HepG2 (cell line): ENCODE results near the gene CLEC18A. TPM values are rescaled to one million over a fixed set of nuclear protein-coding genes. Genes with fewer than 3 reads are reported as not detected.
"Not testable (repeated sequence)": the region's sequence is repeated elsewhere in the genome, so short reads cannot be mapped to it uniquely, and the experiment has no call there.

Experiments used
- ATAC-seq: fragments of 200-7000 bp; cut with Tn5 transposase; 3 replicates; pipeline ENCODE4 v1.9.1; 2020; ENCODE audit warnings: mild to moderate bottlenecking, moderate library complexity
- BruUV-seq: library from RNA; stranded (reverse); fragments of 400-500 nt; replicated peaks from 2 replicates; lab custom pipeline; 2021; lab: Mats Ljungman, UMichigan
- CTCF ChIA-PET: fragments of 300-600 bp; formaldehyde crosslinking; extraction: SDS; loops from one replicate; lab custom pipeline; 2021; ENCODE audit warnings: low total read pairs, inconsistent platforms, low intra/inter-chr PET ratio; lab: Yijun Ruan, JAX
- POLR2A ChIA-PET: fragments of 350-600 bp; sonication (Branson Sonifier 250); formaldehyde crosslinking; loops from one replicate; lab custom pipeline; 2020; ENCODE audit warnings: antibody characterized with exemption, inconsistent platforms; lab: Yijun Ruan, JAX
- DNase-seq: peaks from one replicate; pipeline ENCODE4 v3.0.0-alpha.2; 2015; ENCODE audit warnings: low spot score
- FAIRE-seq: peaks from 3 replicates; lab custom pipeline; 2011; peaks lifted over from hg19 to GRCh38; lab: Jason Lieb, UNC
- H2AFZ ChIP-seq: one replicate; pipeline ENCODE4 v1.6.1; 2011; ENCODE audit warnings: low read length, inconsistent platforms
- H3K27ac ChIP-seq: fragments of 300-600 bp; 3 replicates; pipeline ENCODE4 v1.8.0; 2011; ENCODE audit warnings: mixed run types, mild to moderate bottlenecking, mixed read lengths, low read length, inconsistent platforms; ENCODE audit not compliant: insufficient read depth; ENCODE audit errors: extremely low read length
- H3K27me3 ChIP-seq, 2 experiments: fragments of 200-600 bp in 1 of 2; 2 replicates in 1 of 2; 3 replicates in 1 of 2; pipeline versions ENCODE4 v1.6.0 to v1.8.0; 2011; ENCODE audit warnings: low read length in 2 of 2, mild to moderate bottlenecking in 2 of 2, moderate library complexity in 2 of 2, inconsistent platforms in 1 of 2; ENCODE audit not compliant: insufficient read depth in 2 of 2, control insufficient read depth in 1 of 2
- H3K36me3 ChIP-seq, 2 experiments: fragments of 200-600 bp in 1 of 2; replicated peaks in 1 of 2; 2 replicates in 1 of 2; 3 replicates in 1 of 2; pipeline versions ENCODE4 v1.5.1 to v1.8.0; 2011; ENCODE audit warnings: low read length in 2 of 2, inconsistent platforms in 1 of 2; ENCODE audit not compliant: insufficient read depth in 2 of 2, control insufficient read depth in 1 of 2
- H3K4me1 ChIP-seq: 2 replicates; pipeline ENCODE4 v1.5.1; 2012; ENCODE audit warnings: low read length, inconsistent platforms; ENCODE audit not compliant: insufficient read depth
- H3K4me2 ChIP-seq: 2 replicates; pipeline ENCODE4 v1.6.0; 2011; ENCODE audit warnings: low read depth, low read length, inconsistent platforms
- H3K4me3 ChIP-seq, 3 experiments: fragments of 200-600 bp in 1 of 3; sonication (generic), shearing (Covaris generic) in 1 of 3; replicated peaks in 1 of 3; 2 replicates each; pipeline ENCODE4 v1.5.1; 2011 to 2016; ENCODE audit warnings: low read length in 3 of 3, inconsistent platforms in 2 of 3, low read depth in 2 of 3, mild to moderate bottlenecking in 2 of 3, control low read depth in 1 of 3, mixed read lengths in 1 of 3; ENCODE audit not compliant: insufficient read depth in 1 of 3
- H3K79me2 ChIP-seq: one replicate; pipeline ENCODE4 v1.6.1; 2011; ENCODE audit warnings: low read length, inconsistent platforms; ENCODE audit not compliant: insufficient read depth
- H3K9ac ChIP-seq: 2 replicates; pipeline ENCODE4 v1.6.0; 2011; ENCODE audit warnings: mild to moderate bottlenecking, low read depth, low read length, inconsistent platforms; ENCODE audit not compliant: insufficient read depth
- H3K9me3 ChIP-seq: 2 replicates; pipeline ENCODE4 v1.5.1; 2012; ENCODE audit warnings: mild to moderate bottlenecking, low read length
- H4K20me1 ChIP-seq: 2 replicates; pipeline ENCODE4 v1.6.0; 2011; ENCODE audit warnings: inconsistent platforms, mild to moderate bottlenecking, low read length, moderate library complexity; ENCODE audit not compliant: insufficient read depth
- AHR ChIP-seq: IDR thresholded peaks from 2 replicates; pipeline ENCODE4 v1.6.1; 2018; ENCODE audit warnings: missing genetic modification reagents, missing compliant biosample characterization
- EP300 ChIP-seq, 3 experiments: sonication (generic) in 1 of 3; formaldehyde crosslinking in 1 of 3; IDR thresholded peaks; 2 replicates each; pipeline versions ENCODE4 v1.5.1 to v1.6.1; 2011 to 2020; ENCODE audit warnings: low read depth in 2 of 3, low read length in 2 of 3, borderline replicate concordance in 1 of 3, improper control_type of control experiment in 1 of 3, mild to moderate bottlenecking in 1 of 3, missing genetic modification reagents in 1 of 3, moderate library complexity in 1 of 3
- WGBS: methylation state at CpG from one replicate; pipeline ENCODE4 v1.1.6; 2017; ENCODE audit warnings: low lambda C conversion rate; 5-methylcytosine and 5-hydroxymethylcytosine counted together
- in situ Hi-C: cut with HindIII; loops from 2 replicates; pipeline ENCODE4 v1.10.0; 2017; ENCODE audit warnings: low pct_unique_long_range_greater_than_20kb; ENCODE audit not compliant: extremely low pct_ligation_motif_present
- intact Hi-C: fragments of 100-400 bp; cut with micrococcal nuclease; formaldehyde crosslinking; loops from one replicate; pipeline ENCODE4 v1.10.0; 2022; ENCODE audit not compliant: unreplicated experiment
- polyA plus RNA-seq, 8 experiments: library from polyadenylated mRNA; depleted of rRNA in 3 of 8; stranded (reverse) in 7 of 8; unstranded in 1 of 8; fragments of >200 nt; fragmentation: Illumina TruSeq in 4 of 8; extraction: Trizol in 4 of 8; gene quantifications; 2 replicates each; pipeline versions ENCODE4 v1.2.1 to v1.2.3, GENCODE V29; 2011 to 2016; ENCODE audit warnings: low read depth in 4 of 8, missing spikeins in 1 of 8, mixed read lengths in 1 of 8; ENCODE audit not compliant: insufficient read depth in 1 of 8
- total RNA-seq, 5 experiments: library from RNA; depleted of rRNA; stranded (reverse); fragments of >200 nt; fragmentation: Illumina TruSeq; extraction: Trizol; gene quantifications; 2 replicates each; pipeline ENCODE4 v1.2.3, GENCODE V29; 2016; ENCODE audit warnings: low read depth in 1 of 5

Gene CLEC18A
- total and polyA plus RNA-seq, 2 of the 13 experiments (the other 11 are each of a cell fraction or from before 2014, with no cell fraction given) = 0.22 to 0.42 TPM

DNA sequence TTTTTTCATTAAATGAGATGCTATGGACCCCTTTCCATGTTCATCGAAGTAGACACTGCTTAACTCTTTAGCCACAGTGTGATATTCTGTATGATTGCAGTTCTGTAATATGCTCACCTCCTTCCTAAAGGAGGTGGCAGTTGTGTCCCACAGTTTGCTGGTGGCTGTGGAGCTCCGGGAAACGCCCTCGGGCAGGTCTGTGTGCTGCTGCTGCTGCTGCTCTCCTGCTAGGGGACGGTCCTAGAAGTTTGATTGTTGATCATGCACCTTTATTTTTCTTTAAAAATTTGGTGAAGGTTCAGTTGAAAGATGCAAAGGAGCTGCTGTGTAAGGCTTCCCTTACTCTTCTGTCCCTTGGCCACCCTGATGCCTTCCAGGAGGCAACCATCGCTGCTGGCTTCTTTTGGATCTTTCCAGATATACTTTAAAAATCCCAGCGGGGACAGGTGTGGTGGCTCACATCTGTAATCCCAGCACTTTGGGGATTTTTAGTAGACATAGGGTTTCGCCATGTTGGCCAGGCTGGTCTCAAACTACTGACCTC lies 8.4 kb upstream of the CLEC18A start:
- no peaks in the 10 kb centered on the region for H3K79me2 ChIP-seq
- H3K9ac ChIP-seq = no peak overlapping the region
- no peak overlapping the region for H3K4me3 ChIP-seq
- no peak for FAIRE-seq
- ATAC-seq = no peak
- 85% methylated on average over 8 of the region's 8 CpGs for WGBS
- no TSS peak for BruUV-seq
- H3K27me3 ChIP-seq = no peaks in the 10 kb centered on the region
- in situ Hi-C loops (no loop called here), intact Hi-C loops (no loop called here)
- H3K4me2 ChIP-seq = no peak overlapping the region
- no peak for TF ChIP-seq AHR
- no peak for TF ChIP-seq EP300 (IDR thresholded peaks at IDR 0.05; ENCODE audit: low read depth in 2 of 2, low read length in 2 of 2)
- TF ChIP-seq EP300 (CRISPR knock-in tag; IDR thresholded peaks at IDR 0.05; ENCODE audit: borderline replicate concordance) = no peak
- H3K4me1 ChIP-seq = no peaks in the 10 kb centered on the region
- no peaks in the 10 kb centered on the region for H3K9me3 ChIP-seq
- POLR2A ChIA-PET = no interaction called here
- no peak overlapping the region for H3K27ac ChIP-seq
- no peak for DNase-seq
- CTCF ChIA-PET = no interaction called here
- H4K20me1 ChIP-seq = no peaks in the 10 kb centered on the region
- no peak overlapping the region for H2AFZ ChIP-seq
- H3K36me3 ChIP-seq = peaks cover 11 to 27% of the 10 kb centered on the region in 2 experiments

GRCh38 chr16:69943241-69944036 lies 7.7 kb upstream of the CLEC18A start:
- ATAC-seq, in situ Hi-C loops: not testable (repeated sequence)

DNA sequence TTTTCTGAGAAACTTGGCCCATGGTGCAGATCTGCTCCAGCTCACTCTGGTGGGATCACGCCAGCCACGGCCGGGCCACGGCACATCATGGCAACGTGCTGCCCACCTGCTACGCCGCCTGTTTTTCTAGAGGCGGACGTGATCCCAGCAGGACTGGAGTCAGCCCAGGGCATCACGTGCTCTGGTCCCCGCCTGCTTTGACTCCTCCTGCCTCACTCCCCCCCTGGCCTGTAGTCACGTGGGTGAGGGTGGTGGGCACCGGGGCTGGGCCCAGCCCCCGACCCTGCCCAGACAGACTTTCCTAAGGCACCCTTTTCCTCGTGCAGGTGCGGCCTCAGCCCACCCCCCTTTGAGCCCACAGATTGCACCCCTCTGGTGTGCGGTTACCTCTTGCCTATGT lies 723 bp upstream of the CLEC18A start:
- WGBS = no CpG with 5 or more reads among the region's 17 CpGs
- H3K9me3 ChIP-seq, H3K4me3 ChIP-seq, H3K27me3 ChIP-seq, H4K20me1 ChIP-seq, H3K79me2 ChIP-seq, H3K9ac ChIP-seq, POLR2A ChIA-PET, H3K4me2 ChIP-seq, DNase-seq, H3K36me3 ChIP-seq, FAIRE-seq, intact Hi-C loops, H3K4me1 ChIP-seq, H3K27ac ChIP-seq, CTCF ChIA-PET, H2AFZ ChIP-seq, BruUV-seq, in situ Hi-C loops: not testable (repeated sequence)
- peak; percentile 4 for ATAC-seq

More at GRCh38 chr16:69943241-69944036, 7.7 kb upstream of the CLEC18A start:
- H3K4me1 ChIP-seq, H4K20me1 ChIP-seq, FAIRE-seq, DNase-seq, H3K27me3 ChIP-seq, H3K79me2 ChIP-seq, POLR2A ChIA-PET, H3K9me3 ChIP-seq, CTCF ChIA-PET, BruUV-seq, H3K9ac ChIP-seq, H3K4me2 ChIP-seq, H2AFZ ChIP-seq, H3K27ac ChIP-seq, intact Hi-C loops, H3K4me3 ChIP-seq: not testable (repeated sequence)
- peaks cover 8 to 22% of the 10 kb centered on the region in 2 experiments; a peak in 4 of 5 replicates for H3K36me3 ChIP-seq
- 84% methylated on average over 12 of the region's 21 CpGs for WGBS

DNA sequence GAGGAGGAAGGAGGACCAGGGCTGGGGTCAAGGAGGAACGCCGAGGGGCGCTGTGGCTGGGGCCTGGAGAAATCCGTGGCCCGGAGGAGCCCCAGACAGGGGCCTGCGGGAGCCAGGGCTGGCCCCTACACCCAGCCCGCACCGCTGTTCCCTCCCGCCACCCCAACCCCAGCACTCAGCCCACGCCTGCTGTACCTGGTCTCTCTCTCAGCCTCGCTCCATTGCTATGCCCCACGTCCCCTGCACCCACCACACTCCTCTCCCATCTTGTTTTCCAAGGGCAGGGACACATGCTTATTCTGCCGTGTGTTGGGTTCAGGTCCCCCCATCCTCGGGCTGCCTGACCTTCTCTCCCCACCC lies 518 bp downstream of the CLEC18A start:
- peak; percentile 45 for ATAC-seq
- H4K20me1 ChIP-seq, CTCF ChIA-PET, H3K4me1 ChIP-seq, POLR2A ChIA-PET, H3K4me2 ChIP-seq, H3K27me3 ChIP-seq, H3K4me3 ChIP-seq, H2AFZ ChIP-seq, H3K79me2 ChIP-seq, BruUV-seq, in situ Hi-C loops, intact Hi-C loops, H3K9me3 ChIP-seq, DNase-seq, H3K27ac ChIP-seq, FAIRE-seq, H3K36me3 ChIP-seq, H3K9ac ChIP-seq: not testable (repeated sequence)
- WGBS = no CpG with 5 or more reads among the region's 14 CpGs
